CD4-positive, alpha-beta memory T cell (primary cell): ENCODE data around the gene GRIK5. TPM values are rescaled to one million over a fixed set of nuclear protein-coding genes. Genes with fewer than 3 reads are reported as not detected.
"Not testable (repeated sequence)": the region's sequence is repeated elsewhere in the genome, so short reads cannot be mapped to it uniquely, and the experiment has no call there.

ENCODE experiments used
- CTCF ChIA-PET: fragments of 350-600 bp; sonication (Branson Sonifier 250); formaldehyde crosslinking; loops from one replicate; lab custom pipeline; 2021; ENCODE audit warnings: inconsistent platforms; ENCODE audit not compliant: partially characterized antibody; lab: Charles Lee
- POLR2A ChIA-PET: fragments of 350-600 bp; sonication (Branson Sonifier 250); formaldehyde crosslinking; loops from one replicate; lab custom pipeline; 2021; ENCODE audit not compliant: partially characterized antibody; lab: Charles Lee
- DNase-seq, 5 donors: peaks; one replicate each; pipeline versions ENCODE4 v3.0.0 to v3.0.0-alpha.2; 2020 to 2022; ENCODE audit warnings: mixed read lengths in 1 of 5
- H3K27ac ChIP-seq: one replicate; pipeline ENCODE4 v1.7.0; 2013; ENCODE audit warnings: low read depth, low read length
- H3K27me3 ChIP-seq: 2 replicates; pipeline ENCODE4 v1.7.0; 2013; ENCODE audit warnings: mild to moderate bottlenecking, low read length, moderate library complexity; ENCODE audit not compliant: insufficient read depth
- H3K36me3 ChIP-seq: 2 replicates; pipeline ENCODE4 v1.7.0; 2013; ENCODE audit warnings: mild to moderate bottlenecking, low read length, moderate library complexity; ENCODE audit not compliant: insufficient read depth
- H3K4me1 ChIP-seq: 2 replicates; pipeline ENCODE4 v1.7.0; 2013; ENCODE audit warnings: mild to moderate bottlenecking, low read length, moderate library complexity; ENCODE audit not compliant: insufficient read depth
- H3K4me3 ChIP-seq, 2 donors: one replicate each; pipeline ENCODE4 v1.7.0; 2013; ENCODE audit warnings: low read length in 2 of 2, mild to moderate bottlenecking in 1 of 2
- H3K9me3 ChIP-seq, 2 donors: one replicate each; pipeline ENCODE4 v1.7.0; 2013; ENCODE audit warnings: low read length in 2 of 2, control low read depth in 1 of 2; ENCODE audit not compliant: control insufficient read depth in 1 of 2
- H3K27ac Mint-ChIP-seq, 7 donors: one replicate each; pipeline ENCODE4 v1.8.0; 2020 to 2021; ENCODE audit warnings: mixed read lengths in 7 of 7, mild to moderate bottlenecking in 6 of 7, inconsistent platforms in 3 of 7, moderate library complexity in 3 of 7
- H3K27me3 Mint-ChIP-seq, 2 donors: one replicate each; pipeline ENCODE4 v1.8.0; 2020 to 2021; ENCODE audit warnings: mixed read lengths in 2 of 2
- H3K36me3 Mint-ChIP-seq, 2 donors: one replicate each; pipeline ENCODE4 v1.8.0; 2020 to 2021; ENCODE audit warnings: mixed read lengths in 2 of 2, inconsistent platforms in 1 of 2, mild to moderate bottlenecking in 1 of 2
- H3K4me1 Mint-ChIP-seq, 4 donors: one replicate each; pipeline ENCODE4 v1.8.0; 2020 to 2021; ENCODE audit warnings: mixed read lengths in 4 of 4, mild to moderate bottlenecking in 1 of 4
- H3K4me3 Mint-ChIP-seq, 8 donors: one replicate each; pipeline ENCODE4 v1.8.0; 2020 to 2021; ENCODE audit warnings: mixed read lengths in 8 of 8, mild to moderate bottlenecking in 7 of 8, moderate library complexity in 6 of 8, inconsistent platforms in 3 of 8
- H3K9me3 Mint-ChIP-seq, 8 donors: one replicate each; pipeline ENCODE4 v1.8.0; 2020 to 2021; ENCODE audit warnings: mixed read lengths in 8 of 8, mild to moderate bottlenecking in 5 of 8, inconsistent platforms in 3 of 8, moderate library complexity in 1 of 8
- intact Hi-C: fragments of 100-400 bp; cut with micrococcal nuclease; formaldehyde crosslinking; loops from one replicate; pipeline ENCODE4 v1.15.1; 2023
- polyA plus RNA-seq, 2 donors: library from polyadenylated mRNA; unstranded; fragments of 300-500 nt; fragmentation: Illumina TruSeq; gene quantifications; one replicate each; pipeline ENCODE4 v1.2.3, GENCODE V29; 2021
- total RNA-seq, 2 experiments: library from RNA; stranded (reverse); gene quantifications; one replicate each; pipeline ENCODE4 v1.2.3, GENCODE V29; 2021

GRIK5 gene
- total and polyA plus RNA-seq, 4 experiments from 2014 or later: 0.12 to 0.17 TPM; not detected in 2

DNA sequence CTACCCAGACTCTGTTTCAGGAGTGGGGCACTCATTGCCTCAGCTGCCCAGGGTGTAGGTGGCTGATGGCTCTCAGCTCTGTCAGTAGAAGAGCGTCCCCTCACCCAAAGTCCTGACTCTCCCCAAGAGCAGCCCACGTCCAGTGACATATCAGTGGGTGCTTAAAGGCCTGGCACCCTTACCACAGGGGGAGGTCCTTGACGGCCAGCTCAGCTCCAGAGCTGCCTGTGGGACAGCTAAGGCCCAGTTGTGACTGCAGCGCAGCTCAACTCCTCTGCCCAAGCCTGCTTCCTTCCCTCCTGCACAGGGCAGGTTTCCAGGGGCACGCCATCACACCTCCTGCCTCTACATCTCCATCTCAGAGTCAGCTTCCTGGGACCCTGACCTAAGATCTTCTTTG, 32.4 kb downstream of the GRIK5 start:
- Histone ChIP-seq H3K36me3 (no peaks in the 10 kb centered on the region), H3K27me3 (no peaks in the 10 kb centered on the region), H3K27ac (no peak overlapping the region), H3K9me3 (no peaks in the 10 kb centered on the region), H3K4me1 (no peaks in the 10 kb centered on the region), H3K4me3 (no peak overlapping the region)
- CTCF ChIA-PET: interaction anchor here (0.9 kb wide), 1 partner anchor 11 kb away, joined by 3 read pairs; no protein-coding TSS in a partner anchor
- intact Hi-C loops: no loop called here
- Mint-ChIP-seq H3K27me3 (peaks cover 4 to 6% of the 10 kb centered on the region in 2 donors), H3K9me3 (no peaks in the 10 kb centered on the region), H3K4me1 (peaks cover 0 to 4% (median 2%) of the 10 kb centered on the region in 4 donors), H3K27ac (no peak overlapping the region), H3K4me3 (no peak overlapping the region), H3K36me3 (no peaks in the 10 kb centered on the region)
- POLR2A ChIA-PET: no interaction called here
- DNase-seq: no peak

DNA sequence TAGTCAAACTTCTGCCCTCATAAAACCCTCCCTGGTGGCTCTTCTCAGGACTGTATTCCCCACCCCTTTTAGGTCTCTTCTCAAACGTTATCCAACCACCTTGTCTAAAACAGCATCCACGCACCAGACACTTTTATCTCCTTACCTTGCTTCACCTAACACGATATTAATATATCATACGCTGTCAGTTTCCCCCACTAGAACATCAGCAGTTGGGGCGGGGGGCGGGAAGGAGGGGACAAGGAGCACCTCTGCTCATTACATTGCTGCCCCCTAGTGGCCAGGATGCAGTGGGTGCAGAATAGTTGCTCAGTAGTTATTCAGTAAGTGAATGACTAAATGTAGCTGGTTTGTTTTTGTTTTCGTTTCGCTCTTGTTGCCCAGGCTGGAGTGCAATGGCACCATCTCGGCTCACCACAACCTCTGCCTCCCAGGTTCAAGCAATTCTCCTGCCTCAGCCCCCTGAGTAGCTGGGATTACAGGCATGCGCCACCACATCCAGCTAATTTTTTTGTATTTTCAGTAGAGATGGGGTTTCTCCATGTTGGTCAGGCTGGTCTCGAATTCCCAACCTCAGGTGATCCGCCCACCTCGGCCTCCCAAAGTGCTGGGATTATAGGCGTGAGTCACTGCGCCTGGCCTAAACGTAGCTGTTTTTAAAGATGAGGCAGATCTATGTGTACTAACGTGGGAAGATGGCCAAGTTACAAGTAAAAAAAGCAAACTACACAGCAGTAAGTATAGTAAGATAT, 35.2 kb downstream of the GRIK5 start:
- H3K36me3 Mint-ChIP-seq, H3K4me3 ChIP-seq, H3K9me3 ChIP-seq, H3K4me1 Mint-ChIP-seq, H3K9me3 Mint-ChIP-seq, H3K36me3 ChIP-seq, H3K27me3 Mint-ChIP-seq, H3K27me3 ChIP-seq, H3K4me1 ChIP-seq, H3K27ac ChIP-seq: not testable (repeated sequence)
- intact Hi-C loops: loop anchor here (1.0 to 2.0 kb wide), 2 partner anchors 76 to 176 kb away; partner anchors contain the start of gene RABAC1
- DNase-seq: peak; percentile 57 to 63 (median 59)
- CTCF ChIA-PET: interaction anchor here (0.6 to 2.0 kb wide), 11 partner anchors 8 to 270 kb away, joined by 3 to 18 read pairs (median 4); partner anchors contain the start of gene RPS19
- POLR2A ChIA-PET: interaction anchor here (1.0 kb wide), 1 partner anchor 175 kb away, joined by 3 read pairs; no protein-coding TSS in a partner anchor
- Mint-ChIP-seq H3K27ac (peak overlapping the region in 1 of 7 donors; percentile 48), H3K4me3 (peak overlapping the region in 2 of 8 donors; percentile 17 to 59)

GRCh38 chr19:42033413-42033812, 36.6 kb downstream of the GRIK5 start:
- no peak for DNase-seq
- Histone ChIP-seq H3K9me3 (no peaks in the 10 kb centered on the region), H3K4me1 (no peaks in the 10 kb centered on the region), H3K36me3 (no peaks in the 10 kb centered on the region), H3K27ac (no peak overlapping the region), H3K27me3 (no peaks in the 10 kb centered on the region), H3K4me3 (no peak overlapping the region)
- Mint-ChIP-seq H3K36me3 (no peaks in the 10 kb centered on the region), H3K9me3 (no peaks in the 10 kb centered on the region), H3K4me3 (no peak overlapping the region), H3K27me3 (peaks cover 8 to 12% of the 10 kb centered on the region in 2 donors), H3K4me1 (peaks cover 0 to 4% (median 2%) of the 10 kb centered on the region in 4 donors), H3K27ac (no peak overlapping the region)
- CTCF ChIA-PET: no interaction called here
- intact Hi-C loops: no loop called here
- POLR2A ChIA-PET: no interaction called here

GRCh38 chr19:42032431-42032830, 37.6 kb downstream of the GRIK5 start:
- Mint-ChIP-seq H3K9me3 (no peaks in the 10 kb centered on the region), H3K4me1 (peaks cover 0 to 4% (median 2%) of the 10 kb centered on the region in 4 donors), H3K27me3 (peaks cover 8 to 12% of the 10 kb centered on the region in 2 donors), H3K27ac (no peak overlapping the region), H3K36me3 (no peaks in the 10 kb centered on the region), H3K4me3 (no peak overlapping the region)
- Histone ChIP-seq H3K36me3 (no peaks in the 10 kb centered on the region), H3K4me1 (no peaks in the 10 kb centered on the region), H3K27me3 (no peaks in the 10 kb centered on the region), H3K9me3 (no peaks in the 10 kb centered on the region), H3K27ac (no peak overlapping the region), H3K4me3 (no peak overlapping the region)
- DNase-seq: no peak
- intact Hi-C loops: no loop called here
- CTCF ChIA-PET: interaction anchor here (0.6 to 2.3 kb wide), 2 partner anchors 8 to 23 kb away, joined by 3 to 6 read pairs; no protein-coding TSS in a partner anchor
- POLR2A ChIA-PET: no interaction called here

DNA sequence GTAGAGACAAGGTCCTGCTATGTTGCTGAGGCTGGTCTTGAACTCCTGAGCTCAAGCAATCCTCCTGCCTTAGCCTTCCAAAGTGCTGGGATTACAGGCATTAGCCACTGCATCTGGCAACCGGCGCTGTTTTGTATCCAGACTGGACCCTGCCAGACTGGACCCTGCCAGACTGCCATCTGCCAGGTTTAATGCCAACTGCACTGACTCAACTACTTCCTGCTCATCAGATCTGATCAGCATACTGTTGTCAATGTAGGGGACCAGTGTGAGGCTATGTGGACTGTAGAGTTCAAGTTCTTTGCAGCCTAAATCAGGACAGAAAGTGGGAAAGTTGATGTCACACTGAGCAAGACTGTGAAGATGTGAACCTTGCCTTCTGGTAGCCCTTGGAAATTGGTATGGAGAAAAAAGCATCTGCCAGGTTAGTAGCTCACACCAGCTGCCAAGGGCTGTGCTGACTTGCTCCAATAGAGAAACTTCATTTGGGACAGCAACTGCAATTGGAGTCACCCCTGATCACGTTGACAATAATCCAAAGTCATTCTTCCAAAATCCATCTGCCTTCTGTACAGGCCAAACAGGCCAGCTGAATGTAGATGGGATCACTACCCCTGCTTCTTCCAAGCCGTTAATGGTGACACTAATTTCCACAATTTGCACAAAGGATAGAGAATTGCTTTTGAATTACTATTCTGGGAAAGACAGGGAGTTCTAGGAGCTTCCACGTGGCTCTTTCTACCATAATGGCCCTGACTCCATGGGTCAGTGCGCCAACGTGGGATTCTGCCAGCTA, 39.2 kb downstream of the GRIK5 start:
- ChIA-PET POLR2A (no interaction called here), CTCF (interaction anchor here (2.3 kb wide), 1 partner anchor 10 kb away, joined by 6 read pairs; no protein-coding TSS in a partner anchor)
- Histone ChIP-seq H3K36me3 (no peaks in the 10 kb centered on the region), H3K9me3 (no peaks in the 10 kb centered on the region), H3K4me3 (no peak overlapping the region), H3K4me1 (no peaks in the 10 kb centered on the region), H3K27me3 (no peaks in the 10 kb centered on the region), H3K27ac (no peak overlapping the region)
- Mint-ChIP-seq H3K27ac (no peak overlapping the region), H3K4me1 (peaks cover 0 to 4% (median 2%) of the 10 kb centered on the region in 4 donors), H3K27me3 (peaks cover 12 to 19% of the 10 kb centered on the region in 2 donors), H3K9me3 (no peaks in the 10 kb centered on the region), H3K36me3 (no peaks in the 10 kb centered on the region), H3K4me3 (no peak overlapping the region)
- no peak for DNase-seq
- intact Hi-C loops: no loop called here

- no peaks in the 10 kb centered on the region for H3K27me3 ChIP-seq
- Mint-ChIP-seq H3K27ac (no peak overlapping the region), H3K9me3 (no peaks in the 10 kb centered on the region), H3K4me1 (peaks cover 0 to 4% (median 0%) of the 10 kb centered on the region in 4 donors), H3K36me3 (no peaks in the 10 kb centered on the region), H3K27me3 (peaks cover 17% of the 10 kb centered on the region in 2 donors), H3K4me3 (no peak overlapping the region)
- no peak overlapping the region for H3K4me3 ChIP-seq
- no peak overlapping the region for H3K27ac ChIP-seq
- DNase-seq: no peak
- no peaks in the 10 kb centered on the region for H3K36me3 ChIP-seq
- intact Hi-C loops: no loop called here
- H3K9me3 ChIP-seq: no peaks in the 10 kb centered on the region
- ChIA-PET POLR2A (interaction anchor here (1.6 kb wide), 1 partner anchor 8 kb away, joined by 3 read pairs; no protein-coding TSS in a partner anchor), CTCF (interaction anchor here (0.5 to 1.7 kb wide), 4 partner anchors 18 to 275 kb away, joined by 3 to 6 read pairs (median 4); no protein-coding TSS in a partner anchor)
- H3K4me1 ChIP-seq: no peaks in the 10 kb centered on the region
Measured at GRCh38 chr19:42028304-42029216, 41.4 kb downstream of the GRIK5 start.
